ENCODE data around the gene ARID1A. TPM values are rescaled to one million over a fixed set of nuclear protein-coding genes. Genes with fewer than 3 reads are reported as not detected.

ARID1A gene
- total and polyA plus RNA-seq, 9 of the 15 experiments (the other 6 are each of a cell fraction or from before 2014, with no cell fraction given): 8.3 to 88.3 (median 22.5) TPM

- no peak for TF ChIP-seq CUX1 (CRISPR knock-in tag; IDR thresholded peaks at IDR 0.05)
Observed at GRCh38 chr1:26696119-26696653, 371 bp downstream of the ARID1A start (continued).

- Histone ChIP-seq H3K9me3 (replicated peaks; ENCODE audit: control insufficient read depth, insufficient read depth, low read depth, low read length) (no peaks in the 10 kb centered on the region), H3K4me1 (replicated peaks in 1 of 2; ENCODE audit: control insufficient read depth in 2 of 2, insufficient read depth in 2 of 2, low read length in 2 of 2) (peaks cover 49% of the 10 kb centered on the region in 2 experiments), H3K27me3 (ENCODE audit: control insufficient read depth in 2 of 2, insufficient read depth in 2 of 2, low read length in 2 of 2) (no peaks in the 10 kb centered on the region), H3K4me2 (ENCODE audit: insufficient read depth, low read length) (peak overlapping the region; percentile 94; the same call in 1 of the 2 replicates), H3K27ac (ENCODE audit: extremely low read depth, low read depth, low read length) (peak overlapping the region; percentile 92), H3K9ac (ENCODE audit: insufficient read depth in 1 of 2, low read depth in 2 of 2, low read length in 2 of 2) (peak overlapping the region; percentile 88 to 99), H4K20me1 (replicated peaks; ENCODE audit: control insufficient read depth, insufficient read depth, low read length) (peaks cover 39% of the 10 kb centered on the region), H2AFZ (ENCODE audit: low read depth, low read length) (no peak overlapping the region), H3K36me3 (ENCODE audit: control insufficient read depth, insufficient read depth, low read length) (peaks cover 35% of the 10 kb centered on the region), H3K9me1 (ENCODE audit: control insufficient read depth, insufficient read depth, low read length) (peaks cover 7% of the 10 kb centered on the region), H3K79me2 (ENCODE audit: control insufficient read depth, insufficient read depth, low read length) (peaks cover 86% of the 10 kb centered on the region), H3K4me3 (peak overlapping the region; percentile 79)
- ChIA-PET CTCF (ENCODE audit: low intra/inter-chr PET ratio) (interaction anchor here (0.6 kb wide), 1 partner anchor 20 kb away, joined by 8 read pairs; no protein-coding TSS in a partner anchor), POLR2A (interaction anchor here (1.0 to 23.7 kb wide), 13 partner anchors 14 to 98 kb away, joined by 3 to 301 read pairs (median 10); partner anchors contain the start of gene PIGV)
- WGBS (ENCODE audit: insufficient coverage, low coverage, missing lambda C conversion rate): under 1% methylated on average over 85 of the region's 98 CpGs
- ATAC-seq (no peak), FAIRE-seq (no peak), DNase-seq (ENCODE audit: extremely low read depth in 1 of 4, low spot score in 3 of 4) (peak; percentile 36 to 61 (median 54))
- intact Hi-C loops (cut with micrococcal nuclease): loop anchor here (10.0 kb wide), 2 partner anchors 168 to 192 kb away; partner anchors contain the start of gene SFN
- BruUV-seq (replicated peaks): no TSS peak
- in situ Hi-C loops (cut with MboI): no loop called here
- TF ChIP-seq ZEB2 (IDR thresholded peaks at IDR 0.05) (no peak), ZNF224 (CRISPR knock-in tag; IDR thresholded peaks at IDR 0.05) (peak; percentile 50; the same call in 1 of the 2 replicates), TAF7 (tag; IDR thresholded peaks at IDR 0.05) (no peak), CGGBP1 (CRISPR knock-in tag; IDR thresholded peaks at IDR 0.05) (no peak; the same call in 1 of the 2 replicates), ZNF398 (CRISPR knock-in tag; IDR thresholded peaks at IDR 0.05) (no peak), ERF (CRISPR knock-in tag; IDR thresholded peaks at IDR 0.05) (no peak), THAP7 (CRISPR knock-in tag; IDR thresholded peaks at IDR 0.05) (peak; percentile 34; the same call in 1 of the 2 replicates), FIP1L1 (IDR thresholded peaks at IDR 0.05; ENCODE audit: low read depth, low read length, poor library complexity, severe bottlenecking) (peak; percentile 75), ZNF184 (CRISPR knock-in tag; IDR thresholded peaks at IDR 0.05) (no peak), HDAC1 (IDR thresholded peaks at IDR 0.05) (no peak)
Observed at GRCh38 chr1:26696654-26697430, 1.0 kb downstream of the ARID1A start.

Data from K562 (cell line).